CD4-positive, alpha-beta T cell treated with Interleukin-17A for 4 hours (primary cell): ENCODE results near the gene MICU1.
"Not testable (repeated sequence)": the region's sequence is repeated elsewhere in the genome, so short reads cannot be mapped to it uniquely, and the experiment has no call there.

Experiments used
- DNase-seq: peaks from one replicate; pipeline ENCODE4 v3.0.0-alpha.2; 2020; ENCODE audit warnings: mixed read lengths

The MICU1 gene, protein sequence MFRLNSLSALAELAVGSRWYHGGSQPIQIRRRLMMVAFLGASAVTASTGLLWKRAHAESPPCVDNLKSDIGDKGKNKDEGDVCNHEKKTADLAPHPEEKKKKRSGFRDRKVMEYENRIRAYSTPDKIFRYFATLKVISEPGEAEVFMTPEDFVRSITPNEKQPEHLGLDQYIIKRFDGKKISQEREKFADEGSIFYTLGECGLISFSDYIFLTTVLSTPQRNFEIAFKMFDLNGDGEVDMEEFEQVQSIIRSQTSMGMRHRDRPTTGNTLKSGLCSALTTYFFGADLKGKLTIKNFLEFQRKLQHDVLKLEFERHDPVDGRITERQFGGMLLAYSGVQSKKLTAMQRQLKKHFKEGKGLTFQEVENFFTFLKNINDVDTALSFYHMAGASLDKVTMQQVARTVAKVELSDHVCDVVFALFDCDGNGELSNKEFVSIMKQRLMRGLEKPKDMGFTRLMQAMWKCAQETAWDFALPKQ

GRCh38 chr10:72625608-72626443, at the start of gene MICU1:
TSS of gene MICU1 (minus strand) at chr10:72626079. CDS start at chr10:72566793, 59,286 bp downstream.
- DNase-seq: peak; percentile 94

DNA sequence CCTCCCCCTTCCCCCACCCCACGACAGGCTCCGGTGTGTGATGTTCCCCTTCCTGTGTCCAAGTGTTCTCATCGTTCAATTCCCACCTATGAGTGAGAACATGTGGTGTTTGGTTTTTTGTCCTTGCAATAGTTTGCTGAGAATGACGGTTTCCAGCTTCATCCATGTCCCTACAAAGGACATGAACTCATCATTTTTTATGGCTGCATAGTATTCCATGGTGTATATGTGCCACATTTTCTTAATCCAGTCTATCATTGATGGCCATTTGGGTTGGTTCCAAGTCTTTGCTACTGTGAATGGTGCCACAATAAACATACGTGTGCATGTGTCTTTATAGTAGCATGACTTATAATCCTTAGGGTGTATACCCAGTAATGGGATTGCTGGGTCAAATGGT, 48.3 kb upstream of the MICU1 start:
- not testable (repeated sequence) for DNase-seq

DNA sequence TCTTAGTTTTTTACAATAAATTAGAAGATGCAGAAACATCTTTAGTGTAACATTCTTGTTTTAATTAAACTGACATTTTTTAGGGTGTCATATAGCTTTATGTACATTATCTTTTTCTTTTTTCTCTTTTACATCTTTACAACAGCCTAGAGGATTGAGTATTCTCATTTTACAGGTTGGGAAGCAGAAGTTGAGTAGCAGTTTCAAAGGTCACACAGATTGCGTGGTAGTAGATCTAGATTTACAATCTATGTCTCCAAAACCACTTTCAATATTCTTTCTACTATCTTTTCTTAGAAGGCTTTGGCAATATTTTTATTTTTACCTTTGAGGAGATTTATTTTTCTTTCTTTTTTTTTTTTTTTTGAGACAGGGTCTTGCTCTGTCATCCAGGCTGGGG, 47.4 kb upstream of the MICU1 start:
- no peak for DNase-seq

DNA sequence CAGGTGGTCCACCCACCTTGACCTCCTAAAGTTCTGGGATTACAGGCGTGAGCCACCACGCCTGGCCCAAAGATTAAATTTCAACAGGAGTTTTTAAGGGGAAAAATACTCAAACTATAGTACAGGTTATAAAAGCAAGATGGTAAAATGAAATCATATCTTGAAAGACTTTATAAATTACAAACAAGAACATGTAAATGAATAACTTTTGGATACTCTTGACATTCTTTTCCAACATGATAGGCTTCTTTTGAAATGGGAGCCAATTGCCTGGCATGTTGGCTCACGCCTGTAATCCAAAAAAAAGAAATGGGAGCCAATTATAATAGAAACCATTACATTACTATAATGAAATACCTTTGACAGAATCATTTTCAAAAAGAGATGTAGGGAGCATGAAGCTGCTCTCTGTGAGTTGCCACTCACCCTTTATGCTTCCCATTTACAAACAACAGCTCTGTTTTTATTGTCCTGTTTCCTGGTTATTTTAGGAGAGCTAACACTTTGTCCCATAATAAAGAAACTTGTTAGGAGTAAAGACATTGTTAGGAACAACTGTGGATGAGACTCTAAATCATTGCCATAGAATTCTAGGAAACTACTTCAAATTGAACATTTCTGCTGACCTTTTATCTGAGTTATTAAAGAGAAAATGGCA, 41.5 kb upstream of the MICU1 start:
- DNase-seq: no peak

DNA sequence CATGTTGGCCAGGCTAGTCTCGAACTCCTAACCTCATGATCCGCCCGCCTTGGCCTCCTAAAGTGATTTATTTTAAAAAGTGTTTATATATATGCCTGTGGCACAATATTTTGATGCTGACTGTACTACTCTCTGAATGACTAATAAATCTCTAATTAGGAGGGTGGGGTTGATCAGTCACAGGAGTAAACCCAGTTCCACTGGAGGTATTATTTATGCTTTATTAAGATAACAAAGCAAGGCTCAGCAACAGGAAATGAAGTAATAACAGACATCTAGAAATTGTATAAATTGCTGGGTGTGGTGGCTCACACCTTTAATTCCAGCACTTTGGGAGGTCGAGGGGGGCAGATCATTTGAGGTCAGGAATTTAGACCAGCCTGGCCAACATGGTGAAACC, 40.0 kb upstream of the MICU1 start:
- DNase-seq: no peak

DNA sequence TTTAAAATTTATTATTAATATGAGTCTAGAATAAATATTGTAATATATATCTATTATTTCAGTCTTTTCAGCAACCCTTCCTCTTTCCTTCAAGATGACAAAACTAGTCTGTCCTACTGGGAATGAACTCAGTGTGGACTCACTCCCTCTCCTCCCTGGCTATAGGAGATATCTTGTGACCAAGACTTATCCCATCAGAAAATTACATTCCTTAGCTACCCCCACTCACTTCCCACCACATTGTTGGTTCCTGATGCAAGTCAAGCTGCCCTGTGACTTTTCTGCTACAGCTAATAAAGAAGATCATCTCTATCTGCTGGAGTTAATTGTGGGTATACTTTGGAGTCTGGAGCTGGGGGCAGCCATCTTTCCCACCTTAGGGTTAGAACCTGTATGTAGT, 38.1 kb upstream of the MICU1 start:
- no peak for DNase-seq

DNA sequence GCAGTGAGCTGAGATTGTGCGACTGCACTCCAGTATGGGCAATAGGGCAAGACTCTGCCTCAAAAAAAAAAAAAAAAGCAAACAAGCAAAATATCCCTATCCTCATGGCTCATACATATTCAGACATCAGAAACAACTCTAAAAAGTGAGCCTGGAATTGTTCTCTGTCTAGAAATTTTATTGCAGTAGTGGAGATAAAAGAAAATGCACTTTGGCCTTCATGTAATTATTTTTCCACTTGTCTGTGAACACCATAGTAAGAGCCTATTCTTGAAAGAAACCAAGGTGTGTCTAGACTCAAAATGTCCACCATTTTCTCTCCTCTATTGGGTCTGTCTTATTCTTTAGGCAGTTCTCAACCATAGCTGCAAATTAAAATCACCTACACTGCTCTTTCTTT, 35.6 kb upstream of the MICU1 start:
- no peak for DNase-seq

GRCh38 chr10:72660220-72660619, 34.3 kb upstream of the MICU1 start:
- no peak for DNase-seq

DNA sequence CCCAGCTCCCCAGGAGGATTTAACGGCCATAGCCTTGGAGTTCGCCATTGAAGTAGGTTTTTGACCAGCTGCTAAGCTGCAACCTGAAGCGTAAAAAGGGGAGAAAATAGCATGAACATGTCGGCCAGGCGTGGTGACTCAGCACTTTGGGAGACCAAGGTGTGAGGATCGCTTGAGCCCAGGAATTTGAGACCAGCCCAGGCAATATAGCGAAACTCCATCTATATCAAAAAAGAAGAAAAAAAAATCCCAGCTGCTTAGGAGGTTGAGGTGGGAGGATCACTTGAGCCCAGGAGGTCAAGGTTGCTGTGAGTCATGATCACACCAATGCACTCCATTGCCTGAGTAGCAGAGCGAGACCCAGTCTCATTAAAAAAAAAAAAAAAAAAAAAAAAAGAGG, 33.8 kb upstream of the MICU1 start:
- no peak for DNase-seq

- DNase-seq: no peak
Observed at GRCh38 chr10:72658696-72659400, 33.0 kb upstream of the MICU1 start.

DNA sequence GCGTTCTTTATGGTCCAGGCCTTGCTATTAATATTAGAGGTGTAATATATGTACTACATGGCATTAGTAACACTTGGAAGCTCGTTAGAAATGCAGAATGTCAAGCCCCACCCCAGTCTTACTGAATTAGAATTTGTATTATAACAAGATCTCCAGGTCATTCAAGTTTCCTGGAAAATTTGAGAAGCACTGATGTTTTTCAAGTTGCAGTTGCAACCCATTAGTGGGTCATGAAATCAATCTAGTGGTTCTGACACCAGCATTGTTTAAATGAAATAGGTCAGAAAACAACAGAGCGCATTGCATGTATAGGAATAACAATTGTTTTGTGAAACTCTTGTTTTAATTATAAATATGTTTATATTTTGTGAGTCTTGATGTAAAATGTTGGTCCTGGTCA, 28.8 kb upstream of the MICU1 start:
- no peak for DNase-seq

DNA sequence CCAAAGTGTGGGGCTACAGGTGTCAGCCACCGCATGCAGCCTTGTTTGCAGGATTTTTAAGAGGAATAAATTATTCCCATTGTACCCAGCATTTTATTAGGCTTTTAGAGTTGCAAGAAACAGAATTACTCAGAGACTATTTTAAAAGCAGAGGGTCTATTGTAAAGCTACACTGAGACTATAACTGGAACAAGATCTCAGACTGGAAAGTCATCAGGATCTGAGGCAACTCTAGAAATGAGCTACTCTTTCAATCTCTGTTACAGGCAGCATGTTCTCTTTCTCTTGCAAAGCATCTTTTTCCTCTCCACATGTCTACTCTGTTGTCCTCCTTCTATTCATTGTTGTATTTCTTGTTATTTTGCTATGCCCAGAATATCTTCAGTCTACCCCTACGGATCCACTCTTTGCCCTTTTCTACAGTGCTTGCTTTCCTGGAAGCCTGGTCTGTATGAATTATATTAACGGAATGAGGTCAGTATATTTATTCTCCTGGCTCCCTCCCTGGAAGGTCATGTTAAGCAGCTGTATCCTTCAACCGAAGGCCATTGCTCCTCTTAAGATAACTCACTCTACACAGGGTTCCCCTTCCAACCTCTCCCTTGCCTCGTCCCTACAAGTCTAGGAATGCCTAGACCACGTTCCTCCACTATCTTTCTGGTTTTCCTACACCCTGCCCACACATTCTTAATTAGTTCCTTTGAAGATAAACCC, 27.7 kb upstream of the MICU1 start:
- no peak for DNase-seq

- DNase-seq: no peak
Observed at GRCh38 chr10:72649291-72649690, 23.4 kb upstream of the MICU1 start.

DNA sequence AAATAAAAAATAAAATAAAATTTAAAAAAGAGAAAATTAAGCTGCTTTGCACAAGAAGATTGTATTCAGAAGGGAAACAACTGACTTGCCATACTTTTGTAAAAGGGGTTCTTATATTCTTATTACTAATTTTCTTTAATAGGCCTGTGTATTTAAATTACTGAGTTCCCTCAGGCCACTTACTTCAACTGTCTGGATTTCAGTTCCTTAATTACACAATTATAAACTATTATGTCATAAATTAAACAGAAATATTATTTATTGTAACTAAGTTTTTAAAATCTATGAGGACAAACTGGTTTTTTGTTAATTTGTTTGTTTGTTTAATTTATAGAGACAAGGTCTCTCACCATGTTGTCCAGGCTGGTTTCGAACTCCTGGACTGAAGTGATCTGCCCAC, 22.4 kb upstream of the MICU1 start:
- DNase-seq: no peak

DNA sequence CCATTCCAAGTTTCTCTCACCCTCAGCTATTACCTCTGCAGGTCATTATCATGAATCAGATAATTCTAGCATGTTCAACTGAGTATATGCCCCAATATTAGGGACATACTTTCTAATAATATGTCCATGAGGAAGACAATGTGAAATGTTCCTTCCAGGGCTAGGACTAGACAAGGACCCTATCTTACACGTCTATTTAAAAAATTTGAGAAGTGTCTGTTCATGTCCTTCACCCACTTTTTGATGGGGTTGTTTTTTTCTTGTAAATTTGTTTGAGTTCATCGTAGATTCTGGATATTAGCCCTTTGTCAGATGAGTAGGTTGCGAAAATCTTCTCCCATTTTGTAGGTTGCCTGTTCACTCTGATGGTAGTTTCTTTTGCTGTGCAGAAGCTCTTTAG, 21.1 kb upstream of the MICU1 start:
- DNase-seq: not testable (repeated sequence)

DNA sequence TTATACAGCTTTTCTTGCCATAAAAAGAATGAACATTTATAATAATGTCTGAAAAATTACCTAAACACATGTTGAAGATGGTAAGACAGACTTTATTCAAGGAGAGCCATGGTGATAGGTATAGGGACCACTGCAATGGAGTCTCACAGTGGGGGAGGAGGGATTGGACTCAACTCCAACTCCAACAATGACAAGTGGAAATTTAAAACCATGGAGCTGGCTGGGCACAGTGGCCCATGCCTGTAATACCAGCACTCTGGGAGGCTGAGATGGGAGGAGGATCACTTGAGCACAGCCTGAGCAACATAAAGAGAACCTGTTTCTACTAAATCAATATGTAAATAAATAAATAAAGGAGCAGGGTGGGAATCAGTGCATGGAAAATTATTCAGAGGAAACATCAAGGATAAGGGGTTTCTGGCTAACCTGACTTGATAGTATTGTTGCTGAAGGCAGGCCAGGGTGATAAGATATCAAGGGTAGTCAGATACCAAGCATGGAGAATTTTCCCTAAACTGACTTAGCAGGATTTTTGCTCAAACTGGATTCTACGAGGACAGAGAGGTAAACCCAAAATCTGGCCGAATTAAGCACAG, 19.5 kb upstream of the MICU1 start:
- no peak for DNase-seq

DNA sequence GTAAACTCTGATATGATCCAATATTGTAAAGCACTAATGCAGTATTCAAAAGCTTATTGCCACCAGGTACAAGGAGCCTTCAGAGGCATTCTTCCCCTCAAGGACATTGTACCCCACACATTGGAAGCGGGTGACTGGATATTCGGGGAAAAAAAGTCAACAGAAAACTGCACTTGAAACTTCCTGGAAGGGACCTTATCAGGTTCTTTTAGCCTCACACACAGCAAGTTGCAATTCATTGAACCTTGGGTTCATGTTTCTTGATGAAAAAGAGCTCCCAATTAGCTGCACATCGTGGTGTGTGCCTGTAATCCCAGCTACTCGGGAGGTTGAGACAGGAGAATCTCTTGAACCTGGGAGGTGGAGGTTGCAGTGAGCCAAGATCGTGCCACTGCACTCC, 16.4 kb upstream of the MICU1 start:
- no peak for DNase-seq

GRCh38 chr10:72639441-72639873, 13.6 kb upstream of the MICU1 start:
- DNase-seq: no peak

DNA sequence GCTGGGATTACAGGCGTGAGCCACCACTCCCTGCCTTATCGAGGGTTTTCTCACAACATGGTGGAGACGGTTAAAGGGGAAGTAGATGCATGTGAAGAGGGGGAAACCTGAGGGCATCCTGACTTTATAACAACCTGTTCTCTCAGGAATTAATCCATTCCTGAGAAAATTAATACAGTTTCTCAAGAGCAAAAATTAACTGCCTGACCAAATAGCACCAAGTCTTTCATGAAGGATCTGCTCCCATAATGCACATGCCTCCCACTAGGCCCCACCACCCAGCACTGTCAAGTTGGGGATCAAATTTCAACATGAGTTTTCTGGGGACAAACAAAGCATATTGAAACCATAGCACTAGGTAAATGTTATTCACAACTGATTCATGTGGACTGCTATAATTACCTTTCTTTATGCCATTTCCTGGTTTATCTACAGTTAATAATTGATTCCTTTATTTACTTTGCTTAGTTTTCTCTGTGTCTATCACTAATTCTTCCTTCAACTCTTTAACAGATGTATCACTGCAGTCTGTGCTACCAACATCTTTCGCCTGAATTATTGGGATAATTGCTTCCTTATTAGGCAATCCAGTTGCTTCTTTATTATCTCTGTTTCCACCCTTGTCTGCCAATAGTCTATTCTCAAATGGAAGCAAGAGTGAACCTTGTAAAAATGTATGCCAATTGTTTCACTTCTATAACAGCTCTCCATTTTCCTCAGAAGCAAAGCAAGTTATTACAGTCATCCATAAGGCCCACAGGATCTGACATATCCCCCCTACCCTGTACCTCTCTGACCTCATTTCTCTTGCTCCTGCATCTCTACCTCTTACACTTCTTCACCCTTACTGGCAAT, 12.9 kb upstream of the MICU1 start:
- DNase-seq: no peak

DNA sequence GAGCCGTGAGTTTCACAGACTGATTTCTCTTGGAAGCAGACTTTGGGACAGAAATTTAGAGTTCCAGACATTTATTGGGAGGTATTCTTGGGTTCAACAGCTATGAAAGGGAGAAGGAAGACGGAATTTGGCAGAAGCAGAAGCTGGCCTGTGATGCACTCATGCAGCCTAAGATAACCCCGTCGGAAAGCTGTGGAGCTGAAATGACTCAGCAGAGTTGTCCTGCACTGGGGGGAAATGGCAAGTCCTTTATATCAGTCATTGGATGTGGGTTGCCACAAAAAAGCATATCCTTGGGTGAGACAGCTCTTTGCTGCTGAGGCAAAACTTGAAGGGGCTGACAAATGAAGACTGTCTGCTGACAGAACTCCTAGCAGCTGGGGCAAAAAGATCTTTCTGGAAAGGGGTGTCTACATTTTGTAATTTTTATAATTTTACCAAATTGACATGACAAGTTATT, 11.5 kb upstream of the MICU1 start:
- DNase-seq: peak; percentile 4

GRCh38 chr10:72630144-72630543, 4.3 kb upstream of the MICU1 start:
- DNase-seq: no peak
